Lower leg skin (tissue), 4 donors: ENCODE measurements around the gene KPNA3. TPM values are rescaled to one million over a fixed set of nuclear protein-coding genes. Genes with fewer than 3 reads are reported as not detected.

Source experiments
- DNase-seq, 2 donors: peaks; one replicate each; pipeline ENCODE4 v3.0.0-alpha.2; 2019; ENCODE audit warnings: low spot score in 2 of 2
- H3K4me3 ChIP-seq: fragments of 200-600 bp; sonication (generic); 2 replicates; pipeline ENCODE4 v1.5.1; 2017; ENCODE audit warnings: mild to moderate bottlenecking, low read depth; ENCODE audit not compliant: poor library complexity, severe bottlenecking
- POLR2A ChIP-seq, 2 donors: fragments of 450-650 bp; IDR thresholded peaks; one replicate each; pipeline ENCODE4 v1.6.1; 2016 to 2017; ENCODE audit warnings: antibody characterized with exemption in 2 of 2, mild to moderate bottlenecking in 1 of 2, moderate library complexity in 1 of 2
- WGBS, 2 donors: methylation state at CpG; one replicate each; pipeline ENCODE4 v1.1.5; 2018; 5-methylcytosine and 5-hydroxymethylcytosine counted together
- intact Hi-C: fragments of 100-400 bp; cut with DNase I; formaldehyde crosslinking; loops from one replicate; pipeline ENCODE4 v1.15.0; 2023; ENCODE audit warnings: low total_unique reads
- total RNA-seq, 4 donors: library from RNA; depleted of rRNA; stranded (reverse); fragments of >200 nt; gene quantifications; one replicate each; pipeline ENCODE4 v1.1.0, GENCODE V29; 2016
- TF ChIP-seq, protein P1 (sequence below), 3 donors: fragments of 450-650 bp; IDR thresholded peaks; one replicate each; pipeline ENCODE4 v1.5.1; 2016; ENCODE audit warnings: antibody characterized with exemption in 3 of 3, mild to moderate bottlenecking in 3 of 3, moderate library complexity in 2 of 3

The KPNA3 gene
- total RNA-seq, 4 donors from 2014 or later: 17.7 to 25.0 (median 24.8) TPM

DNA sequence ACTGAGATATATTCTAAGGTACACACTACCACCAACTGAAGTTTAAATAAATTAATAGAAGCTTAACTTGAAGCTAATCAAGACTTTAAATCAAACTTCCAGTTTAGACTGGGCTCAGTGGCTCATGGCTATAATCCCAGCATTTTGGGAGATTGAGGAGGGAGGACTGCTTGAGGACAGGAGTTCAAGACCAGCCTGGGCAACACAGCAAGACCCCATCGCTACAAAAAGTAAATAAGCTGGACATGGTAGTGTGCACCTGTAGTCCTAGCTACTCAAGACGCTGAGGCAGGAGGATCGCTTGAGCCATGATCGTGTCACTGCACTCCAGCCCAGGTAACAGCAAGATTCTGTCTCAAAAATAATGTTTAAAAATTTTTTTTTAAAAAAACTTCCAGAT, 8.6 kb downstream of the KPNA3 start:
- TF ChIP-seq, protein P1, sequence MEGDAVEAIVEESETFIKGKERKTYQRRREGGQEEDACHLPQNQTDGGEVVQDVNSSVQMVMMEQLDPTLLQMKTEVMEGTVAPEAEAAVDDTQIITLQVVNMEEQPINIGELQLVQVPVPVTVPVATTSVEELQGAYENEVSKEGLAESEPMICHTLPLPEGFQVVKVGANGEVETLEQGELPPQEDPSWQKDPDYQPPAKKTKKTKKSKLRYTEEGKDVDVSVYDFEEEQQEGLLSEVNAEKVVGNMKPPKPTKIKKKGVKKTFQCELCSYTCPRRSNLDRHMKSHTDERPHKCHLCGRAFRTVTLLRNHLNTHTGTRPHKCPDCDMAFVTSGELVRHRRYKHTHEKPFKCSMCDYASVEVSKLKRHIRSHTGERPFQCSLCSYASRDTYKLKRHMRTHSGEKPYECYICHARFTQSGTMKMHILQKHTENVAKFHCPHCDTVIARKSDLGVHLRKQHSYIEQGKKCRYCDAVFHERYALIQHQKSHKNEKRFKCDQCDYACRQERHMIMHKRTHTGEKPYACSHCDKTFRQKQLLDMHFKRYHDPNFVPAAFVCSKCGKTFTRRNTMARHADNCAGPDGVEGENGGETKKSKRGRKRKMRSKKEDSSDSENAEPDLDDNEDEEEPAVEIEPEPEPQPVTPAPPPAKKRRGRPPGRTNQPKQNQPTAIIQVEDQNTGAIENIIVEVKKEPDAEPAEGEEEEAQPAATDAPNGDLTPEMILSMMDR (IDR thresholded peaks at IDR 0.05): no peak
- TF ChIP-seq POLR2A (IDR thresholded peaks at IDR 0.05): no peak
- H3K4me3 ChIP-seq: no peak overlapping the region
- WGBS, 2 donors: 99% methylated on average over 4 of the region's 4 CpGs
- intact Hi-C loops: no loop called here
- no peak for DNase-seq

DNA sequence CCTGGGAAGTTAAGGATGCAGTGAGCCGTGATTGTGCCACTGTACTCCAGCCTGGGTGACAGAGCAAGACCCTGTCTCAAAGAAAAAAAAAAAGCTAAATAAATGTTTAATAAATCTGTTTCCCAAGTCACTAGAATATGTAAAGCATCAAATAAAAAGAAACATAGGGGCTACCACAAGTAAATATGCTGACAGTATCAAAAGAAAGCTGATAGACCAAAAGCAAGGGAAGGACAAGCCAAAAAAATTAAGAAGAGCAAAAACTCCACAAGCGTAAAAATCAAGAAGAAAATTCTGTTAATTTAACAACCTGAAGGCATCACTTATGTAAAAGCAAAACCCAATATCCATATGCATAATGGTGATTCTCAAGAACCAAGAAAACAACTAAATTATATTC, 9.7 kb downstream of the KPNA3 start:
- WGBS, 2 donors: 97 to 99% methylated on average over 2 of the region's 2 CpGs
- DNase-seq: no peak
- TF ChIP-seq, protein P1 (IDR thresholded peaks at IDR 0.05): no peak
- TF ChIP-seq POLR2A (IDR thresholded peaks at IDR 0.05): no peak
- intact Hi-C loops: no loop called here
- no peak overlapping the region for H3K4me3 ChIP-seq

DNA sequence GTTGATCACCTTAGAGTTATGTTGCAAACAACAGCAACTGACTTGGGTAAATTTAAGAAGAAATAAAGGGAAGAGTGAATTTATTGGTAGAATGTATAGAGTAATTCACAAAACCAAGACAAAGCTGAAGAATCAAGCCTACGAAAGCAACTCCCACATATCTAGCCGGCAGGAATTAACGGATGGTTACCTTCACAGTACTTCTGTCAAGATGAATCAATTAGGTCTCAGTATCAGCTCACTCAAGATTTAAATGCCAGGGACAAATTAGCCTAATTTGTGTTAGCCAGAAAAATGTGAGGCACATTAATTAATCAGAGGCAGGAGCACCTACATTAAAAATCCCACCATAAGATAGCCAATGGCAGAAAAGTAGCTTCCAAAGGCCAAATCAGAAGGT, 10.7 kb downstream of the KPNA3 start:
- no peak overlapping the region for H3K4me3 ChIP-seq
- intact Hi-C loops: no loop called here
- WGBS, 2 donors: 92 to 94% methylated on average over 3 of the region's 3 CpGs
- DNase-seq: no peak
- no peak for TF ChIP-seq POLR2A (IDR thresholded peaks at IDR 0.05)
- TF ChIP-seq, protein P1 (IDR thresholded peaks at IDR 0.05): no peak

DNA sequence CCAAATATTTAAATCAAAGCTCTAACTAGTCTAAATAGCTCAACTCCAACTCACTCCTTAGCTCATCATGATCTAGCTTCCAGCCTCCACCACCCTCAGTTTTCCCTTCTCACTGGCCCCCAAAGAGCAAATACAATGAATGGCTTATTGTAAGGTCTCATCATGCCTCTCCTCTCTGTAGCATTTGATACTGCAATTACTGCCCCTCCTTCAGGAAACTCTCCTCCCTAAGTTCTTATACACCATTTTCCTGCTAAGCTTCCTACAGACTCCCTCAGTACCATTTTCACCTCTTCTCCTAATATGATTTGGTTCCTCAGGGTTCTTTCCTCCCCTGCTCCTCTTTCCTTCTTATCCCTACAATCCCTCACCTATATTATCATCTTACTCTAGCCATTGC, 12.8 kb downstream of the KPNA3 start:
- DNase-seq: no peak
- intact Hi-C loops: no loop called here
- no peak overlapping the region for H3K4me3 ChIP-seq
- TF ChIP-seq, protein P1 (IDR thresholded peaks at IDR 0.05): no peak

DNA sequence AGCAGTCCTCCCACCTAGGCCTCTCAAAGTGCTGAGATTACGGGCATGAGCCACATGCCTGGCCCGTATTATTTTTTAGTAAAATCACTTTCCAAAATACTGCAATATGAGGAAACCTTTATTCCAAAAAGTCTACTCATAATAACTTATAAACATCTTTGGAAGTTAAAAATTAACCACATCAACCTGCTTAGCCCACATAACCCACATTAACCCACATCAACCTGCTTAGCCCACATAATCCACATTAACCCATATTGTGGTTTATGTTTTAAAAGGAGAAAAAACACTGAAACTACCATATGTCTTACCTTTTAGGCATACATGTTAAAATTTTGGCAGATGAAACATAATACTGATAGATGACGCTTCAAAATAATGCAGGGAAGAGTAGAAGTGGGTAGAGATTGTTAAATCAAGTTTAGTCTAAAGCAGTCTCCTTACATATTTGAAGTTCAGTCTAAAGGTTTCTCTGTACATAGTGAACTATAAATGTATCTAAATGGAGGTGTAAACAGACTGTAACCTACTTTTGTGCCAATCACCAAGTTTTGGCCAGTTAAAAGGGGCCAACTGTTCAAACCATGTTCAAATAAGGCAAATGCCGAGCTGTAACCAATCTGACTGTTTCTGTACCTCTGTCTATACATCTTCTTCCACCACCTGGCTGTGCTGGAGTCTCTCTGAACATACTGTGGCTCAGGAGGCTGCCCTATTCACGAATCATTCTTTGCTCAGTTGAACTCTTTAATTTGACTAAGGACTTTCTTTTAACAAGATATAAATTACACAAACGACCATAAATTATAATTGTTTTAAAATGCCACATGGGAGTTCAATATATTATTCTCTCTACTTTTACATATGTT, 14.5 kb downstream of the KPNA3 start:
- H3K4me3 ChIP-seq: no peak overlapping the region
- WGBS, 2 donors: 85% methylated on average over 6 of the region's 6 CpGs
- TF ChIP-seq, protein P1 (IDR thresholded peaks at IDR 0.05): no peak
- TF ChIP-seq POLR2A (IDR thresholded peaks at IDR 0.05): no peak
- intact Hi-C loops: no loop called here
- no peak for DNase-seq

DNA sequence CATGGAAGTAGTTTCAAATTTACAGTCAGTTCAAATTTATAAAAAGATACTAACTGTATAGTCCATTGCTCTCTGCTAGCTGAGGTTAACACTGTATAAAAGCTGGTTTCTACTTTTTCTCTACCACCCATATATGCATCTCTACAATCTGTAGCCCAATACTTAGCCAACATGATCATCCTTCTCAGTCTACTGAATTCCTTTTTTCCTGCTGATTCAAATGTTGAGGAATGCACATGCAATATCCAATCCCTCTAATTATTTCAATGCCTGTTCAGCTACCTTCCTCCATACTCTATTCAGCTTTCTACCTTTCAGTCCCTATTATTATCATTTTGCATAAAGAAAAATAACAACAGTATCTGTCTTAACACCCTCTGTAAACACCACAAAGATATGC, 15.6 kb downstream of the KPNA3 start:
- no peak for DNase-seq
- intact Hi-C loops: no loop called here
- H3K4me3 ChIP-seq: no peak overlapping the region
- TF ChIP-seq, protein P1 (IDR thresholded peaks at IDR 0.05): no peak
- no peak for TF ChIP-seq POLR2A (IDR thresholded peaks at IDR 0.05)
